Smooth muscle cell (in vitro differentiated cells): ENCODE measurements around the gene ABCG2. TPM values are rescaled to one million over a fixed set of nuclear protein-coding genes. Genes with fewer than 3 reads are reported as not detected.
A peak's percentile ranks its signal among the peaks of the same experiment; 100 is the strongest.

Source experiments
- DNase-seq: peaks from one replicate; lab custom pipeline; 2025; ENCODE audit not compliant: unreplicated experiment; lab: John Stamatoyannopoulos, UW
- H2AFZ ChIP-seq: fragments of 200-600 bp; sonication (generic); 2 replicates; pipeline ENCODE4 v1.6.0; 2016; ENCODE audit warnings: antibody characterized with exemption, low read depth, mild to moderate bottlenecking
- H3F3A ChIP-seq: fragments of 200-600 bp; sonication (generic); 2 replicates; pipeline ENCODE4 v1.6.0; 2017; ENCODE audit warnings: antibody characterized with exemption, low read depth
- H3K27ac ChIP-seq: fragments of 200-600 bp; sonication (generic); 2 replicates; pipeline ENCODE4 v1.5.1; 2016; ENCODE audit warnings: low read depth, mild to moderate bottlenecking
- H3K27me3 ChIP-seq: fragments of 200-600 bp; sonication (generic); 2 replicates; pipeline ENCODE4 v1.6.1; 2016; ENCODE audit warnings: low read depth, mild to moderate bottlenecking
- H3K36me3 ChIP-seq: fragments of 200-600 bp; sonication (generic); 2 replicates; pipeline ENCODE4 v1.5.1; 2016; ENCODE audit warnings: low read depth
- H3K4me1 ChIP-seq: fragments of 200-600 bp; sonication (generic); 2 replicates; pipeline ENCODE4 v1.5.1; 2016; ENCODE audit warnings: low read depth
- H3K4me2 ChIP-seq: fragments of 200-600 bp; sonication (generic); 2 replicates; pipeline ENCODE4 v1.6.0; 2016; ENCODE audit warnings: mild to moderate bottlenecking
- H3K4me3 ChIP-seq: fragments of 200-600 bp; sonication (generic); 2 replicates; pipeline ENCODE4 v1.5.1; 2016; ENCODE audit warnings: mild to moderate bottlenecking
- H3K79me2 ChIP-seq: fragments of 200-600 bp; sonication (generic); 2 replicates; pipeline ENCODE4 v1.6.0; 2016; ENCODE audit warnings: low read depth, mild to moderate bottlenecking
- H3K9ac ChIP-seq: fragments of 200-600 bp; sonication (generic); 2 replicates; pipeline ENCODE4 v1.6.0; 2016; ENCODE audit warnings: low read depth
- H3K9me3 ChIP-seq: fragments of 200-600 bp; sonication (generic); replicated peaks from 2 replicates; pipeline ENCODE4 v1.5.1; 2016; ENCODE audit warnings: low read depth
- H4K20me1 ChIP-seq: fragments of 200-600 bp; sonication (generic); 2 replicates; pipeline ENCODE4 v1.6.0; 2016; ENCODE audit warnings: low read depth
- WGBS: methylation state at CpG from one replicate; pipeline ENCODE4 v1.1.7; 2016; ENCODE audit warnings: low lambda C conversion rate; 5-methylcytosine and 5-hydroxymethylcytosine counted together
- polyA plus RNA-seq: library from polyadenylated mRNA; unstranded; fragments of >200 nt; fragmentation: Nextera tagmentation; extraction: Ambion mirVana; gene quantifications from 2 replicates; pipeline ENCODE4 v1.2.1, GENCODE V29; 2016
- total RNA-seq: library from RNA; depleted of rRNA; stranded (reverse); fragments of >200 nt; gene quantifications from 2 replicates; pipeline ENCODE4 v1.2.3, GENCODE V29; 2014
- TF ChIP-seq, protein P1 (sequence below): fragments of 200-600 bp; sonication (generic); IDR thresholded peaks from 2 replicates; pipeline ENCODE4 v1.5.1; 2017; ENCODE audit warnings: borderline replicate concordance, mild to moderate bottlenecking, antibody characterized with exemption; ENCODE audit not compliant: insufficient read depth, poor library complexity, severe bottlenecking

ABCG2 gene
- total and polyA plus RNA-seq, 2 experiments from 2014 or later, result 0.42 to 2.5 TPM

DNA sequence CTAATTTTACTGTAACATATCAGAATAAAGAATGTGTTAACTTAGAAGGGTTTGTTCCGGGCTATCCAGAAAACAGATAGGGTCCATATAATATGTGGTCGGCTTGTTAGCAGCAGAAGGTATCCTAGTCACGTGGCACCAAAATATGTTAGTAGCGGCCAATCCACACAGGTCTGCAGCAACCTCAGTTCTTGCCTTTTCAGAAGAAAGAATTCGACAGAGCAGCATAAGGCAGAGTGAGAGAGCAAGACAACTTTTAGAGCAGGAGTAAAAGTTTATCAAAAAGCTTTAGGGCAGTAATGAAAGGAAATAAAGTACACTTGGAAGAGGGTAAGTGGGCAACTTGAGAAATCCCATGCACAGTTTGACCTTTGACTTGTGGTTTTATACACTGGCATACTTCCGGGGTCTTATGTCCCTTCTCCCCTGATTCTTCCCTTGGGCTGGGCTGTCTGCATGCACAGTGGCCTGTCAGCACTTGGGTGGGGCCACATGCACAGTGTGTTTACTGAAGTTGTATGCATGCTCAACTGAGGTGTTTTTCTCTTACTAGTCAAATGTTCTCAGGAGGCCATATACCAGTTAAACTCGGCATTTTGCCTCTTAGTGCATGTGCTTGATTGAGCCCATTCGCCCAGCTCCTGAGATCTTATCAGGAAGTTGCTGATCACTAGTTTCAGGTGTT, 37.0 kb upstream of the ABCG2 start:
- no peak for DNase-seq
- no peaks in the 10 kb centered on the region for H4K20me1 ChIP-seq
- no peak overlapping the region for H2AFZ ChIP-seq
- no peaks in the 10 kb centered on the region for H3K36me3 ChIP-seq
- H3F3A ChIP-seq, result peaks cover 4% of the 10 kb centered on the region
- no peaks in the 10 kb centered on the region for H3K9me3 ChIP-seq
- WGBS, result 62% methylated on average over 8 of the region's 8 CpGs
- H3K4me2 ChIP-seq, result no peak overlapping the region
- TF ChIP-seq, protein P1, sequence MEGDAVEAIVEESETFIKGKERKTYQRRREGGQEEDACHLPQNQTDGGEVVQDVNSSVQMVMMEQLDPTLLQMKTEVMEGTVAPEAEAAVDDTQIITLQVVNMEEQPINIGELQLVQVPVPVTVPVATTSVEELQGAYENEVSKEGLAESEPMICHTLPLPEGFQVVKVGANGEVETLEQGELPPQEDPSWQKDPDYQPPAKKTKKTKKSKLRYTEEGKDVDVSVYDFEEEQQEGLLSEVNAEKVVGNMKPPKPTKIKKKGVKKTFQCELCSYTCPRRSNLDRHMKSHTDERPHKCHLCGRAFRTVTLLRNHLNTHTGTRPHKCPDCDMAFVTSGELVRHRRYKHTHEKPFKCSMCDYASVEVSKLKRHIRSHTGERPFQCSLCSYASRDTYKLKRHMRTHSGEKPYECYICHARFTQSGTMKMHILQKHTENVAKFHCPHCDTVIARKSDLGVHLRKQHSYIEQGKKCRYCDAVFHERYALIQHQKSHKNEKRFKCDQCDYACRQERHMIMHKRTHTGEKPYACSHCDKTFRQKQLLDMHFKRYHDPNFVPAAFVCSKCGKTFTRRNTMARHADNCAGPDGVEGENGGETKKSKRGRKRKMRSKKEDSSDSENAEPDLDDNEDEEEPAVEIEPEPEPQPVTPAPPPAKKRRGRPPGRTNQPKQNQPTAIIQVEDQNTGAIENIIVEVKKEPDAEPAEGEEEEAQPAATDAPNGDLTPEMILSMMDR, result no peak
- H3K4me3 ChIP-seq, result no peak overlapping the region
- H3K4me1 ChIP-seq, result peaks cover under 1% of the 10 kb centered on the region
- no peak overlapping the region for H3K9ac ChIP-seq
- H3K27me3 ChIP-seq, result no peaks in the 10 kb centered on the region
- no peaks in the 10 kb centered on the region for H3K79me2 ChIP-seq
- H3K27ac ChIP-seq, result no peak overlapping the region

DNA sequence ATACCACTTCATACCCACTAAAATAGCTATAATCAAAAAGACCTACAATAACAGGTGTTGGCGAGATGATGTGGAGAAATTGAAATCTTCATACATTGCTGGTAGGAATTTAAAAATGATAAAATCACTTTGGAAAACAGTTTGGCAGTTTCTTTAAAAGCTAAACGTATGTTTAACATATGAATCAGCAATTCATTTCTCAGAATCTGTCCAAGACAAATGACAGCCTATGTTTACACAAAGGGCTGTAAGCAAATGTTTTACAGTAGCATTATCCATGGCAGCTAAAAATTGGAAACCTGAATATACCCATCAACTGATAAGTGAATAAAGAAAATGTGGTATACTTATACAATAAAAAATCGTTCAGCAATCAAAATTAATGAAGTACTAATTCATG, 33.0 kb upstream of the ABCG2 start:
- H2AFZ ChIP-seq, result no peak overlapping the region
- H4K20me1 ChIP-seq, result no peaks in the 10 kb centered on the region
- no peaks in the 10 kb centered on the region for H3K9me3 ChIP-seq
- H3K27me3 ChIP-seq, result no peaks in the 10 kb centered on the region
- no peak for DNase-seq
- no peak overlapping the region for H3K27ac ChIP-seq
- no peak overlapping the region for H3K4me3 ChIP-seq
- H3F3A ChIP-seq, result peaks cover 10% of the 10 kb centered on the region
- peaks cover 9% of the 10 kb centered on the region for H3K4me1 ChIP-seq
- TF ChIP-seq, protein P1, result no peak
- H3K4me2 ChIP-seq, result no peak overlapping the region
- no peaks in the 10 kb centered on the region for H3K36me3 ChIP-seq
- no peaks in the 10 kb centered on the region for H3K79me2 ChIP-seq
- H3K9ac ChIP-seq, result no peak overlapping the region
- WGBS, result 77% methylated on average over 3 of the region's 3 CpGs

DNA sequence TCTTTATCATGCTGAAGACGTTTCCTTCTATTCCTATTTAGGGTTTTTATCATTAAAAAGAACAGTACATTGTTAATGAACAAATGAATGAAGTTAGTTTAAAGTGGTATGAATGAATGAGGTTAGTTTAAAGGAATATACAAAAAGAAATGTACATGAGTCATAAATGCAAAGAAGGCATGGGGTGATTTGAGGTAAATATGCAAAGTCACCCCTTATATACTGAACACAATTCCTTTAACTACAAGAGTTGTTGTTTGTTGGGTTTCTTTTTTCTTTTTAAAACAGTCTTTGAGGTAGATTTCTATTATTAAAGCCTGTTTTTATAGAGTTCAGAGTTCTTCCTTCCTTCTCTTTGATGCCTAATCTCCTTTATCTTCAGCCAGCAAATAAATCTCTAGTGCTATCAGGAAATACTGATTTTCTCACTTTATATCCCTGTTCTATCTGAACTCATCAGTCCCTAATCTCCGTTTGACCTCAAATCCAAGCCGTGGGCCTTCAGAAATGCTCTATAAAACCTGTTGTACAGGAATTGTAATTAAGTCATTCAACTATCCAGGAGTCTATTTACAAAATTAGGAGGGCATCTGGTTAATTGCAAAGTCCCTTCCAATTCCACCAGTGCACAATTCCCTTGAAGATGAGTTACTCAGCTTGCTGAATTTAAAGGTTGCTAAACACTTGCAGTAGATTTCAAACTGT, 31.6 kb upstream of the ABCG2 start:
- H2AFZ ChIP-seq, result peak overlapping the region; percentile 60
- peak overlapping the region; percentile 30 for H3K27ac ChIP-seq
- no peaks in the 10 kb centered on the region for H4K20me1 ChIP-seq

More for the DNA sequence above, 31.6 kb upstream of the ABCG2 start:
- TF ChIP-seq, protein P1, result no peak
- Histone ChIP-seq H3K4me1 (peaks cover 9% of the 10 kb centered on the region), H3K9ac (no peak overlapping the region), H3K27me3 (no peaks in the 10 kb centered on the region), H3K79me2 (no peaks in the 10 kb centered on the region), H3F3A (peaks cover 10% of the 10 kb centered on the region), H3K36me3 (no peaks in the 10 kb centered on the region), H3K4me3 (no peak overlapping the region), H3K9me3 (no peaks in the 10 kb centered on the region), H3K4me2 (peak overlapping the region; percentile 72)
- WGBS, result 15% methylated on average over 3 of the region's 3 CpGs
- DNase-seq, result no peak
